H9 (cell line): ENCODE data around the gene TMEM235. TPM values are rescaled to one million over a fixed set of nuclear protein-coding genes. Genes with fewer than 3 reads are reported as not detected.

Experiments used
- DNase-seq: peaks from one replicate; pipeline ENCODE4 v3.0.0-alpha.2; 2017
- H2AFZ ChIP-seq: one replicate; pipeline ENCODE4 v1.6.1; 2013; ENCODE audit warnings: mild to moderate bottlenecking, low read length, control low read depth, moderate library complexity
- H2AK5ac ChIP-seq: 2 replicates; pipeline ENCODE4 v1.6.1; 2013; ENCODE audit warnings: low read length, control low read depth, mixed read lengths; ENCODE audit not compliant: insufficient read length
- H2BK120ac ChIP-seq: one replicate; pipeline ENCODE4 v1.6.1; 2013; ENCODE audit warnings: low read depth, mild to moderate bottlenecking, low read length, control low read depth, inconsistent platforms; ENCODE audit not compliant: poor library complexity, severe bottlenecking
- H2BK12ac ChIP-seq: 2 replicates; pipeline ENCODE4 v1.6.1; 2013; ENCODE audit warnings: low read length, control low read depth, mixed read lengths, low read depth; ENCODE audit not compliant: insufficient read length
- H2BK15ac ChIP-seq: 2 replicates; pipeline ENCODE4 v1.6.1; 2013; ENCODE audit warnings: low read depth, low read length, control low read depth
- H2BK20ac ChIP-seq: one replicate; pipeline ENCODE4 v1.6.1; 2013; ENCODE audit warnings: low read depth, mild to moderate bottlenecking, low read length, control low read depth, inconsistent platforms; ENCODE audit not compliant: poor library complexity, severe bottlenecking
- H2BK5ac ChIP-seq: 2 replicates; pipeline ENCODE4 v1.6.1; 2013; ENCODE audit warnings: low read length, control low read depth, mixed read lengths; ENCODE audit not compliant: insufficient read length
- H3K14ac ChIP-seq: 2 replicates; pipeline ENCODE4 v1.6.1; 2013; ENCODE audit warnings: low read length, control low read depth; ENCODE audit not compliant: insufficient read depth
- H3K18ac ChIP-seq: 2 replicates; pipeline ENCODE4 v1.6.1; 2013; ENCODE audit warnings: low read depth, mild to moderate bottlenecking, mixed read lengths, low read length, control low read depth; ENCODE audit not compliant: insufficient read length
- H3K23ac ChIP-seq: 2 replicates; pipeline ENCODE4 v1.6.1; 2013; ENCODE audit warnings: low read length, control low read depth, mixed read lengths, low read depth; ENCODE audit not compliant: insufficient read length
- H3K23me2 ChIP-seq: 2 replicates; pipeline ENCODE4 v1.6.1; 2013; ENCODE audit warnings: low read depth, mild to moderate bottlenecking, mixed read lengths, low read length, control low read depth; ENCODE audit not compliant: insufficient read length, poor library complexity, severe bottlenecking
- H3K27ac ChIP-seq: 2 replicates; pipeline ENCODE4 v1.5.1; 2013; ENCODE audit warnings: low read length, control low read depth, mixed read lengths, low read depth; ENCODE audit not compliant: insufficient read length
- H3K27me3 ChIP-seq: 2 replicates; pipeline ENCODE4 v1.6.1; 2013; ENCODE audit warnings: low read length, control low read depth, inconsistent platforms; ENCODE audit not compliant: insufficient read depth
- H3K4ac ChIP-seq: 2 replicates; pipeline ENCODE4 v1.6.1; 2013; ENCODE audit warnings: low read depth, mild to moderate bottlenecking, control low read depth, inconsistent platforms, low read length, moderate library complexity
- H3K4me1 ChIP-seq: 2 replicates; pipeline ENCODE4 v1.6.1; 2013; ENCODE audit warnings: low read length, control low read depth, inconsistent platforms; ENCODE audit not compliant: insufficient read depth
- H3K4me2 ChIP-seq: 2 replicates; pipeline ENCODE4 v1.6.1; 2013; ENCODE audit warnings: low read length, control low read depth, mixed read lengths; ENCODE audit not compliant: insufficient read length, insufficient read depth
- H3K56ac ChIP-seq: 2 replicates; pipeline ENCODE4 v1.6.1; 2013; ENCODE audit warnings: low read depth, mild to moderate bottlenecking, mixed read lengths, low read length, control low read depth; ENCODE audit not compliant: insufficient read length
- H3K79me1 ChIP-seq: 2 replicates; pipeline ENCODE4 v1.6.1; 2013; ENCODE audit warnings: low read depth, mild to moderate bottlenecking, moderate library complexity, low read length, control low read depth, inconsistent platforms; ENCODE audit not compliant: insufficient read depth, poor library complexity, severe bottlenecking
- H3K79me2 ChIP-seq: 2 replicates; pipeline ENCODE4 v1.6.1; 2013; ENCODE audit warnings: low read length, control low read depth, inconsistent platforms; ENCODE audit not compliant: insufficient read depth
- H3K9ac ChIP-seq: 2 replicates; pipeline ENCODE4 v1.6.1; 2013; ENCODE audit warnings: low read length, control low read depth, mixed read lengths; ENCODE audit not compliant: insufficient read length; ENCODE audit errors: extremely low read depth
- H3K9me3 ChIP-seq: one replicate; pipeline ENCODE4 v1.6.1; 2013; ENCODE audit warnings: low read depth, low read length, inconsistent platforms; ENCODE audit not compliant: control insufficient read depth
- H3T11ph ChIP-seq: one replicate; pipeline ENCODE4 v1.6.1; 2013; ENCODE audit warnings: mild to moderate bottlenecking, low read length, control low read depth, inconsistent platforms
- H4K20me1 ChIP-seq: one replicate; pipeline ENCODE4 v1.6.1; 2013; ENCODE audit not compliant: control insufficient read depth, insufficient read length, insufficient read depth
- H4K5ac ChIP-seq: 2 replicates; pipeline ENCODE4 v1.6.1; 2013; ENCODE audit warnings: low read depth, mild to moderate bottlenecking, mixed read lengths, low read length, control low read depth; ENCODE audit not compliant: insufficient read length
- H4K8ac ChIP-seq: replicated peaks from 2 replicates; pipeline ENCODE4 v1.6.1; 2013; ENCODE audit warnings: low read length, control low read depth, mixed read lengths, low read depth; ENCODE audit not compliant: insufficient read length
- H4K91ac ChIP-seq: 2 replicates; pipeline ENCODE4 v1.6.1; 2013; ENCODE audit warnings: low read depth, mild to moderate bottlenecking, moderate library complexity, mixed read lengths, low read length, control low read depth; ENCODE audit not compliant: insufficient read length
- H3K27ac Mint-ChIP-seq, 3 experiments: 2 replicates in 2 of 3; 3 replicates in 1 of 3; pipeline ENCODE4 v1.8.0; 2020 to 2021; ENCODE audit warnings: mixed read lengths in 3 of 3, mild to moderate bottlenecking in 1 of 3, moderate library complexity in 1 of 3
- H3K27me3 Mint-ChIP-seq: 2 replicates; pipeline ENCODE4 v1.8.0; 2021; ENCODE audit warnings: low read depth, mild to moderate bottlenecking, moderate library complexity, mixed read lengths
- H3K36me3 Mint-ChIP-seq, 3 experiments: 2 replicates in 2 of 3; 3 replicates in 1 of 3; pipeline ENCODE4 v1.8.0; 2020 to 2021; ENCODE audit warnings: low read depth in 3 of 3, mixed read lengths in 3 of 3; ENCODE audit not compliant: insufficient read depth in 1 of 3
- H3K4me1 Mint-ChIP-seq, 2 experiments: 2 replicates each; pipeline ENCODE4 v1.8.0; 2020; ENCODE audit warnings: mixed read lengths in 2 of 2
- H3K4me3 Mint-ChIP-seq, 2 experiments: 2 replicates in 1 of 2; 3 replicates in 1 of 2; pipeline ENCODE4 v1.8.0; 2020 to 2021; ENCODE audit warnings: mild to moderate bottlenecking in 2 of 2, mixed read lengths in 2 of 2, moderate library complexity in 1 of 2
- H3K9me3 Mint-ChIP-seq, 2 experiments: 2 replicates in 1 of 2; 3 replicates in 1 of 2; pipeline ENCODE4 v1.8.0; 2020; ENCODE audit warnings: mild to moderate bottlenecking in 2 of 2, mixed read lengths in 2 of 2, moderate library complexity in 1 of 2
- CTCF ChIP-seq: fragments of 200-600 bp; sonication (generic); conservative IDR thresholded peaks from 3 replicates; pipeline ENCODE4 v1.8.0; 2021; ENCODE audit warnings: antibody characterized with exemption, mild to moderate bottlenecking
- WGBS: extraction: QIAGEN DNeasy Blood & Tissue Kit; methylation state at CpG from one replicate; pipeline ENCODE4 v1.1.7; 2013; ENCODE audit warnings: missing lambda C conversion rate, low lambda C conversion rate, mixed read lengths; ENCODE audit not compliant: insufficient read length; ENCODE audit errors: extremely low coverage; 5-methylcytosine and 5-hydroxymethylcytosine counted together
- total RNA-seq: library from RNA; stranded (reverse); gene quantifications from 2 replicates; pipeline ENCODE4 v1.2.1, GENCODE V29; 2021

The TMEM235 gene
- total RNA-seq, 1 experiment from 2014 or later, result 0.28 TPM

GRCh38 chr17:78269955-78270381 lies 38.5 kb downstream of the TMEM235 start:
- Histone ChIP-seq H2BK15ac (no peak overlapping the region), H3K27ac (no peak overlapping the region), H4K20me1 (no peaks in the 10 kb centered on the region), H3K9me3 (no peaks in the 10 kb centered on the region), H2BK20ac (no peak overlapping the region), H3K4me1 (peaks cover 4% of the 10 kb centered on the region; the same call in 1 of the 2 replicates), H3K18ac (peak overlapping the region; percentile 1), H2AFZ (no peak overlapping the region), H3K27me3 (no peaks in the 10 kb centered on the region; the same call in 1 of the 2 replicates), H3K9ac (no peak overlapping the region), H4K8ac (no peak overlapping the region), H3K56ac (no peak overlapping the region), H3T11ph (no peak overlapping the region), H3K4me2 (no peak overlapping the region), H2BK12ac (no peak overlapping the region), H3K79me1 (no peaks in the 10 kb centered on the region), H3K4ac (no peak overlapping the region), H3K79me2 (no peaks in the 10 kb centered on the region), H2AK5ac (no peak overlapping the region), H3K14ac (no peak overlapping the region; the same call in 1 of the 2 replicates), H4K91ac (no peak overlapping the region), H4K5ac (no peak overlapping the region), H2BK120ac (no peak overlapping the region), H3K23ac (no peak overlapping the region), H2BK5ac (no peak overlapping the region), H3K23me2 (peaks cover 4% of the 10 kb centered on the region)
- Mint-ChIP-seq H3K36me3 (no peaks in the 10 kb centered on the region), H3K4me1 (peaks cover 47 to 62% of the 10 kb centered on the region in 2 experiments), H3K27me3 (peaks cover 14% of the 10 kb centered on the region), H3K9me3 (peaks cover 0 to 4% of the 10 kb centered on the region in 2 experiments; a peak in 1 of 5 replicates), H3K27ac (0 out of 7 replicates have a peak overlapping the region, but pooled peaks of 1 of the 3 experiments have one; percentile 84), H3K4me3 (peak overlapping the region in 1 of 2 experiments; percentile 40; a peak in 1 of 5 replicates)
- peak; percentile 42 for DNase-seq
- WGBS, result no CpG with 5 or more reads among the region's 8 CpGs
- no peak for TF ChIP-seq CTCF
